HG03196 (cell line): ENCODE measurements around the gene PPM1K.

Experiments
- ATAC-seq: cut with Tn5 transposase; IDR thresholded peaks from one replicate; pipeline ENCODE4 v1.9.1; 2021; ENCODE audit not compliant: unreplicated experiment

PPM1K gene

DNA sequence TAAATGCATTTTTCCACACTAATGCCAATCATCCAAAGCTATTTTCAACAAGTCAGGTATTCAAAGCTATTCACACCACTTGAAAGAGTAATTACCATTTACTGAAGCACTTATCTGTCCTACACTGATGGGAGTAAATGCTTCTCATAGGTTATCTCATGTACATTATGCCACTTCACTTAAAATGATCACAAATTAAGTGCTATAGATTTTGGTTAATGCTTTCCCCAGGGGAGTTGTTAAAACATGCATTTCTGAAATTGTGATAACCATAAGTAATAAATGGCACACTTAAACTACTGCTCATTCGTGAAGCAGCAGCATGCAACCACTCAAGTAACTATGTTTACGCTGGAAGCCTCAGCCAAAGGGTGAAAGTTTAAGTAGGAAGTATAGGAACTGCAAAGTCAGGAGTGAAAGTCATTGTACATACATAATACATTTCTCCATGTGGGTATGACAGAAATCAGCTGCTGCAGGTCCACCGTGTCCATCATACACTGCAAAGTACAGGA is 6.6 kb downstream of the PPM1K start:
- ATAC-seq, result no peak

GRCh38 chr4:88276952-88277710 is 7.2 kb downstream of the PPM1K start:
- no peak for ATAC-seq

GRCh38 chr4:88275949-88276515 is 8.3 kb downstream of the PPM1K start:
- no peak for ATAC-seq

DNA sequence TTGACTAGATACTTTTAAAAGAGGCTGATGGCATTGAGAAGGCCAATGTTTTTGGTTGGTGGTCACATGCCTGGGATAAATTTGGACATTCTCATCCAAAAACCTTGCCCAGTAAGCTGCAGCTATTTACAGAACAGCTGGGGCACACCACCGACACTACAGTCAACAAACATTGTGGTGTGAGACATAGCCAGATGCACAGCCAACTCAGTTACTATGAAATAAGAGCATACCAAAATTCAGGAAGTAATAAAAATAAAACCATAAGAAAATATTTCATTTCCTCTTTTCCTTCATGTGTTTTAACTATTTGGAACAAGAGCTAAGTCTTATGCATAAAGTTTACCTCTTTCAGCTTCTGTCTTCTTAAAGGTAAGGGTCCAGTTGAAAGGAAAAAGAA is 8.8 kb downstream of the PPM1K start:
- ATAC-seq, result peak; percentile 68

DNA sequence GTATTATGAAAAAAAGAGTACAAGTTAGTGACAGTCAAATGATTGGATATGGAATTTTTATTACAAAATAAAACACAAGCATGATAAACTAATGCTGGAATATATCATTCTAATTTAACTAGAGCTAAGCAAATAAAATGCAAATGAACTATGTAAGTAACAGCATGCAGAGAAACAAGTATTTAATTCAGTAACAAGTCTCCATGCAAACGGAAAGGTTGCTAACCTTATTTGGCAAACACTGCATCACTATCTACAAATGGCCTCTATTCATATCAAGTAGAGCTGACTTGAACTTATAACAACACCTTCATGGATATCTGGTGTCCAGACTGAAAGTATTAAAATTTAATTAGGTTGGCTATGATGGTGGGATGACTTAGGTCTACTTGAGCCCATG is 15.4 kb downstream of the PPM1K start:
- no peak for ATAC-seq

DNA sequence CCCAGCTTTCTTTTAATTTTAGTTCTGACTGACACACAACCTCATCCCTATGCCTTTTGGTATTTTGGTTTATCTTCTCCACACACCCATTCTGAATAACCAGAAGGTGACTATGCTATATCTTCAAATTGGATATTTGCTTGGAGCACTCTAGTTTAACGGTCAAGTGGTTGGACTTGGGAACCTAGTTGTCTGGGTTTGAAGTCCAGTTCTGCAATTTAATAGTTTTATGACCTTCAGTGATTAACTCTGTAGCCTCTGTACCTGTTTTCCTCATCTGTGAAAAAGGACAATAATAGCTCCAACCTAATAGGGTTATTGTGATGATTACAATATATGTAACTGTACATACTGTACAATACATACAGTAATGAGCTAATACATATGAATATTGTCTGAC is 20.0 kb downstream of the PPM1K start:
- ATAC-seq, result no peak

DNA sequence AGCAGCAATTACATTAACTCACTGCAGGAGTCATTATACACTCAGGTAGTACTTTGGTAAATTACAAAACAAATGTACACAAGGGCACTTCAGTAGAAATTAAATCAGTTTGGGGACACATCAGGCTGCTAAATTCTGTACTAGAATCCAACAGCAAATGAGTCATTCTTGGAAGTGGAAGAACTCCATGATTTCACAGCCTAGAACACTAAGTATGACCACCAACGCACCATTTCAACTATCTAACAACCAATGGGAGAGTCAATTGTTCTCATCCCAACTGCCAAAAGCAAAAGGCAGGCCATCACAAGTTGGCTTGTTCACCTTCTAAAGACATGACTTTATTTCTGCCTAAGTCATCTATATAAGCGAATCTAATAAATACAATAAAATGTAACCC is 26.6 kb downstream of the PPM1K start:
- no peak for ATAC-seq

DNA sequence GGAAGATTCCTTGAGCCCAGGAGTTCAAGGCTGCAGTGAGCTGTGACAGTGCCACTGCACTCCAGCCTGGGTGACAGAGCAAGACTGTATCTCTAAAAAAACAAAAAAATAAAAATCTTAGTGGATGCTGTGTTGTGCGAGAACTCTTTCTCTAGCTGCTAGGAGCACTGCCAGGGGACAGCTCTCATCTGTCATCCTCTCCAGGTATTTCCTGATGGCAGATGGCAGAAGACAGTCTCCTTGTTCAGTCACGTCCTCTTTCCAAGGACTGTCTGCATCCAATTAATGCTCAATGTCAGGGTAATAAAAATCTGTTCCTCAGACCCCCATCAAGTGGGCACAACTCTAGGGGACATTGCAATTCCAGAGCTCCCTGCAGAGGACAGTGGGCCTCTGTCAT is 29.2 kb downstream of the PPM1K start:
- no peak for ATAC-seq

- ATAC-seq, result no peak
Measured at GRCh38 chr4:88251924-88252323, 32.4 kb downstream of the PPM1K start.

DNA sequence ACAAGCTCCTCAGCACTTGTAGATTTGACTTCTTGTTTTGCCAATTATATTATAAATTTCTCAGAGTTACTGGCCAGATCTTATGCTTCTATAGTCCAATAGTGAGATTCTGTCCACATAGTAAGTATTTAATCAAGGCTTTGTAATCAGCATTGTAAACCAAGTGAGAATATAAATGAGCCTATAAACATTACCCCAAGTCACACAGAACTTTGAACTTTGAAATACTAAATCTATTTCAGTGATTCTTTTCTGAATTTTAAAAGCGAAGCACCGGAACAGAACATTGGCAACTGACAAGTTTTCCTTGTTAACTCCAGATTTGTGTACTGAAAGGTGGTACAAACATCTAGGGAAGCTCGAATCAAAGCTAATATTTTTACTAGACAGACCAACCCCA is 37.2 kb downstream of the PPM1K start:
- no peak for ATAC-seq

DNA sequence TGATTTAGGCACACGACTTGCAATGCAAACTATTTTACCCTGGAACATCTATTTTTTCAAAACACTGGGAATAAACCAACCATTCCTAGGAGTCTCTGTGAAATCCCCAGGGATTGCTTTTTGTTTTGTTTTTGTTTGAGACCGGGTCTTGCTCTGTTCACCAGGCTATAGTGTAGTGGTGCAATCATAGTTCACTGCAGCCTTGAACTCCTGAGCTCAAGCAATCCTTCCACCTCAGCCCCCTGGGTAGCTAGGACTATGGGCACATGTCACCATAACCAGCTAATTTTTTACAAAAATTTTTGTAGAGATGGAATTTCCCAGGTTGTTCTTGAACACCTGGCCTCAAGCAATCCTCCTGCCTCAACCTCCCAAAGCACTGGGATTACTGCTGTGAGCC is 37.8 kb downstream of the PPM1K start:
- ATAC-seq, result no peak

GRCh38 chr4:88244816-88245579 is 39.4 kb downstream of the PPM1K start:
- ATAC-seq, result no peak

DNA sequence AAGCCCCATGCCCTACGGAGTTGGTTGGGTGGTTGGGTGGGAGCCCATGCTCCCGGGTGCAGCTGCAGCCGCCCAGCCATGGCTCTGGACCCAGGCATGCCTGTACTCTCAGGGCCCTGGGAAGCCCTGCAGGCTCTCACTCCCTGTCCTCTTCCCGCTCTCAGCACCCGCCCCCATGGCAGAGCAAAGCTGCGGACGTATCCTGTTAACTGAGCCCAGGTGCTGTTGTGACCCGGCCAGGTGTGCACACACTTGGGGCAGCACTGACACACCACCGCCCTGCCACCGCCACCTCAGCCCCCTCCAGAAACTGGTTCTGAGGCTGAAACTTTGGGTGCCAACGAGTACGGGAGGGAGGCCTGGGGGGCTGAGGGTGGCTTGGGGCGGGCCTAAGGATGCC is 40.3 kb downstream of the PPM1K start:
- no peak for ATAC-seq

GRCh38 chr4:88242144-88242543 is 42.2 kb downstream of the PPM1K start:
- no peak for ATAC-seq

- no peak for ATAC-seq
Measured at GRCh38 chr4:88240297-88240714, 44.1 kb downstream of the PPM1K start.

DNA sequence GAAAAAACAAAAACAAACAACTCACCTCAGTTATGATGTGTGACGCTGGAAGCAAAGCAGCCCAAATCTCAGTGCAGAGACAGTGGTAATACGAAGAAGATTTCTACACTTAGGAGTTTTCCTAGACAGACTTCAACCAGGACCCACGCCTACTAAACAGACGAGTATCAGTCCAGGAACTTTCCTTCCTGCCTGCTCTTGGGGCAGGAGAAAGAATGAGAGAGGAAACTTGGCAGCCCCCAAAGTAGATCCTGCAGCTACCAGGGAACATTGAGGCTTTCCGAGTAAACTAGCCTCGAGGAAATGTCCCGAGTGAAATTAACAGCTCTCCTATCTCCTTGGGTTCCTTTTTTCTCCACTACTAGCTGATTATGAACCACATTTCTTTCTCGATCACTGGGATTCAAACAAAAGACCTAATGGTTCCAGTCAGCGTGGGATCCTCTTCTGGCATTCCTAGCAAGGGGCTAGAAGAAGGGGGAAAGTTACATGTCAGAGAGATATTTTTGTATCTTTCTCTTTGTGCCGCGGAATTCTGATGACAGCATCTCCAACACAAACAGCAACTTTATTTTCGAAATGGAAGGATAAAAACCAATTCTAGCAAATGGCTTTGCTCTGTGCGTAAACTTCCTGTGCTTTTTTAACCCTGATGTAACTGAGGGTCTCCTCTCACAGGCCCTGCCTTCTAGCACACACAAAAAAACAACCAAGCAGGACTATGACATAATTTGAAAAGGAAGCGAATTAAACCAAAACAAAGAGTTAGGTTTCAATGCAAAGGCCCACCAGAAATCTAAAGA is 53.2 kb downstream of the PPM1K start:
- no peak for ATAC-seq

DNA sequence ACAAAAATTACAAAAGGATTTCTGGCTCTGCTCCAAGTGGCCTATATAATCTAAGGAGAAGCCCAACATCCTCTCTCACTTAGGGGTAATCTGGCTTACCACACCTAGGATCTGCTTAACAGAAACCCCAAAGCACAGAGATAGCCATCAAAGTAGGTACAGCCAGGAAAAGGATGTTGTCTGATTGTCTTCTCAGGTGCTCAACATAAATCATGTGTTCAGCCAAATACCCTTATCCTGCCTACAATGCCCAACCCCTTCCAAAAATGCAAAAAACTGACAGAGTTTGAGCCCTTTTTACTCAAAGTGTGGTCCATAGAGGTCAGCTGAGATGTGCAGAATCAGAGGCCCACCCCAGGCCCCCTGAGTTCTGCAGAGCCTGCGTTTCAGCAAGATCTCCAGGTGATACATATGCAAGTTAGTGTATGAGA is 53.9 kb downstream of the PPM1K start:
- ATAC-seq, result no peak

DNA sequence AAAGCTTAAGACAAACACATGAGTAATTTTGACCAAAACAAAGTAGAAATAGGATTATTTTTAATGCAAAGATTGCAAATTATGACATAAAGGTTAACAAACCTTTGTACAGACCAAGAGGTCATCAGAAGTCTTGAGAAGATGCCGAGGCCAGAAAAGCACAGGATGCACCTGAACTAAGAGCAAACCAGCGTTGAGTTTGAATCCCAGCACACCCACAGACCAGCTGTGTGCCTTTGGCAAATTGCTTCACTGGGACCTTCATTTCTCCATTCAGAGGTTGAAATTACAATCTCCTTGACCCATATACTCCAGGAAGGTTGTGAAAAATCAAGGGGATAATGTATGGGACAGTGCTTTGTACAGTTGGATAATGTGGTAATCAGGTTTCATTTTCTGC is 56.6 kb downstream of the PPM1K start:
- no peak for ATAC-seq

GRCh38 chr4:88226143-88226542 is 58.2 kb downstream of the PPM1K start:
- ATAC-seq, result no peak

GRCh38 chr4:88225232-88226105 is 58.9 kb downstream of the PPM1K start:
- no peak for ATAC-seq
